Frontal cortex (tissue), 4 donors: ENCODE measurements around the gene TBL1X. TPM values are rescaled to one million over a fixed set of nuclear protein-coding genes. Genes with fewer than 3 reads are reported as not detected.

ENCODE experiments used
- DNase-seq, 2 donors: peaks; one replicate each; pipeline ENCODE4 v3.0.0; 2012; ENCODE audit warnings: low spot score in 2 of 2
- FAIRE-seq: peaks from 2 replicates; lab custom pipeline; 2012; peaks lifted over from hg19 to GRCh38; lab: Jason Lieb, UNC
- total RNA-seq: library from RNA; depleted of rRNA; stranded (reverse); fragments of >200 nt; gene quantifications from one replicate; pipeline ENCODE4 v1.2.3, GENCODE V29; 2014
- donor health status: control.
- donor health status: control.
- donor health status: control.

TBL1X gene
- total RNA-seq, 1 donor from 2014 or later, result 2.9 TPM

DNA sequence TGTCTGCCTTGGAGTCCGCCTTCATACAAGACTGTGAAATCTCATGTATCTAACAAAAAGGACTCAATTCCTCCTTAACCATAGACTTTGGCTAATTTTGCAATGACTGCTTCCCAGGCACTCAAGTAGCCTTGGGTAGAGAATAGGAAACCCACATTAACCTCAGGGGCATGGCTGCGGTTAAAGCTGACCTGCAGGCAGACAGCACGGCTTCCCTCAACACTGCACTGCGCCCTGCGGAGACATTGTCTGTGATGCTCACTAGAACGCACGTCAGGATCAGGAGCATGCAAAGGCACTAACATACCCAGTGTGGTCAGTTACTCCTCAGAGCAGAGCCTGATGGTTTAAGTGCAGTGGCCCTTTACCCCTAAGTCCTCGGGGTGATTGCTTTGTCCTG, 311.1 kb downstream of the TBL1X start:
- FAIRE-seq (no peak), DNase-seq (no peak)

DNA sequence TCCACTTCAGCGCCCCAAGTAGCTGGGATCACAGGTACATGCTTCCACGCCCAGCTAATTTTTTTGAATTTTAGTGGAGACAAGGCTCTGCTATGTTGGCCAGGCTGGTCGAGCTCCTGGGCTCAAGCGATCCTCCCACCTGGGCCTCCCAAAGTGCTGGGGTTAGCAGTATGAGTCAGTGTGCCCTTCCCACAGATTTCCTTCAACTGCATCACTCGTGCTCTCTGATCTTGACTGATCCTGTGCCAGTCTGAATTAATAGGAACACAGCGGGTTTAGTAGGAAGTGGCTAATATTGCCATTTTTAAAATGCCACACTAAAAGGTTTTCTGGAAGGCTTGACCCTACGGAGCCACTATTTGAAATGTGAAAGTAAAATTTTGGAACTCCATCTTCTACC, 317.1 kb downstream of the TBL1X start:
- FAIRE-seq (no peak), DNase-seq (no peak)

DNA sequence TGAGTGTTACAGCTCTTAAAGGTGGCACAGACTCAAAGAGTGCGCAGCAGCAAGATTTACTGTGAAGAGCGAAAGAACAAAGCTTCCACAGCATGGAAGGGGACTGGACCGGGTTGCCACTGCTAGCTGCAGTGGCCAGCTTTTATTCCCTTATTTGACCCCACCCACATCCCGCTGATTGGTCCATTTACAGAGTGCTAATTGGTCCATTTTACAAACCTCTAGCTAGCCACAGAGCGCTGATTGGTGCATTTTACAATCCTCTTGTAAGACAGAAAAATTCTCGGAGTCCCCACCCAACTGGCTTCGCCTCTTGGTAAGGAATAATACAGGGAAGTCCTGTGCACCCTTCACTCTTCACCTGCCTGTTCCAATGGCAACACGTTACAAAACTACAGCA, 319.5 kb downstream of the TBL1X start:
- no peak for DNase-seq
- FAIRE-seq, result no peak

DNA sequence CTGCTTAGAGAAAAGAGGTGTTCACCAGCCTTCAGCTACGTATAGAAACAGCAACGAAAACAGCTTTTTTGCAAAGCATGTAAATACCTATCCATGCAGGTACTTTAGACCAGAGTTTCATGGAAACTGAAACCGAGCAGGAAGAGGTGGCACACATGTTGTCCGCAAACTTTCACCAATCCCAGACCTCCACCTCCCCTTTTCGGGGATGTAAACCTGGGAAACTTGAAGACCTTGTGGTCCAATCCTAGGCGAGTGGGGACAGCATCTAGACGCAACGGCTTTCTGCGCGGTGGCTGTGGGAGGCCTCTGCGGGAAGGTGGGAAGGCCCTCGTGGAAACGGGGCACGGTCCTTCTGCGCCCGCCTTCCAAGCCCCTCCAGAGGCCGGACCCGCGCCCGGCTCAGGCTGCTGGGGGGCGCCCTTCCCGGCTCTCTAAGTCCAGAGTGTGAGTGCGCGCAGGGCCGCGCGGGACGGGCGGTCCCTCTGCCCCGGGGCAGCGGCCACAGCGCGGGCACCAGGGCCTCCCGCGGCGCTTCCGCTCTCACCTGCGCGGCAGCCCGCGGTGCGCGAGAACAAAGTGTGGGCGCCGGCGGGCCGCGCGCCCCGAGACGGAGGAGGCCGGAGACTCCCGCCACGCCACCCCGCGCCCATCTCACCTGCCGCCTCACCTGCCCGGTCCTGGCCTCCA, 320.5 kb downstream of the TBL1X start:
- DNase-seq, result no peak
- FAIRE-seq, result no peak

GRCh38 chrX:9785944-9786797, 321.3 kb downstream of the TBL1X start, which contains the start of gene SHROOM2:
Gene SHROOM2 (plus strand): TSS chrX:9786429. CDS start chrX:9786546, 117 bp downstream.
- FAIRE-seq (no peak), DNase-seq (peak in 1 of 2 donors; percentile 18)

DNA sequence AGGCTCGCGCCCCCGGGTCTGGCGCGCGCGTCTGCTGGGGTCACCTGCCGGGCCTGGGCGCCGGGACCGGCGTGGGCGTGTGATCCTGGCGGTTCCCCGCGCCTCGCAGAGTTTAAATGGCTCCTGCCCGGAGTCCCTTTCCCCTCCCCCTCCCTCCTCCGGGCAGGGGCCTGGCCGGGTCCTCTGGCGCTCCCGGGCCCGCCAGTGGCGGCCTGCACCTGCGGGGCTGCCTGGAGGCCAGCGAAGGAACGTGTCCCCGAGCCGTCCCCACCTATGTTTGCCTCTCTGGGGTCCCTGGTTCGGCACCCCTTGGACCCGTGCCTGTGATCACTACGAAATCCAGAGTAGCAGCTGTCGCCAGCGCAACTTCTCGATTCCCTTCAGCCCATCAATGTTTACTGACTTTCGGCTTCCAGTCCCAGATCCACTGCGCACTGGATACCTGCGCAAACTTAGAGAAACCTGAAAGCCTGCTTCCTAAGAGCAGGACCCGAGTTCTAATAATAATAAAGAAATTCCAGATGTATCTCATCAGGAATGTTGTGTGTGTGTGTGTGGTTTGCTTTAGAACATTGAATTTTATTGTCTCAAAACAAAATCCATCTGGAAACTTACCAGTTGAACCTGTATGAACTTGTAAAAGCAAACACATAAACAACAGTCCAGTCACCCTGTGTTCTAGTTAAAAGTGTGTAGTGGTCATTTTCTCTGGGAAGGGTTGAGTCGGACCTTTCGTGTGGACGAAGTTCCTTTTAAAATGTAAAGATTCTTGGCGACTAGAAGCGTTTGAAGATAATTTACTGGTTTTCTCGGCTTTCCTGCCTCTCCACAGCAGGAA, 322.2 kb downstream of the TBL1X start:
- no peak for FAIRE-seq

GRCh38 chrX:9788911-9789310, 324.1 kb downstream of the TBL1X start:
- DNase-seq (no peak), FAIRE-seq (no peak)

More for the DNA sequence above, 322.2 kb downstream of the TBL1X start:
- DNase-seq, result no peak

DNA sequence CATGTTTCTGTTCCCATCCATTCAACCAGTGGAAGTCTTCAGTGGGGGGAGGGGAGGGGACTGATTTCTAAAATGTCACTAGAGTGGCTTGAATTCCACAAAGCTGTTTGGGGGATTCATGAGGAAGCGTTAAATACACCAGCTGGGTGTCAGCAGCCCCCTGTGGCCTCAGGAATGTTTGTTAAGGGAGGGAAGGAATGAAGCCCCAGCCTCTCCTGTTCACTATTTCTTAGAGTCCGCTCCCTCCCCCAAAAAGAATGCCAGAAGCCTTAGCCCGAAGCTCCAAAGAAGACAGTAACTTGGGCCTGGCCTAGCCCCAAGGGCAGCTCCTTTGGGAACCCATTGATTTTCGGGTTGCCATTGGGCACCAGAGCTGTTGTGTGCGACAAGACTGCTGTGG, 324.7 kb downstream of the TBL1X start:
- DNase-seq (no peak), FAIRE-seq (no peak)
